ENCODE measurements around the gene USHBP1. TPM values are rescaled to one million over a fixed set of nuclear protein-coding genes. Genes with fewer than 3 reads are reported as not detected.

Gene USHBP1, protein sequence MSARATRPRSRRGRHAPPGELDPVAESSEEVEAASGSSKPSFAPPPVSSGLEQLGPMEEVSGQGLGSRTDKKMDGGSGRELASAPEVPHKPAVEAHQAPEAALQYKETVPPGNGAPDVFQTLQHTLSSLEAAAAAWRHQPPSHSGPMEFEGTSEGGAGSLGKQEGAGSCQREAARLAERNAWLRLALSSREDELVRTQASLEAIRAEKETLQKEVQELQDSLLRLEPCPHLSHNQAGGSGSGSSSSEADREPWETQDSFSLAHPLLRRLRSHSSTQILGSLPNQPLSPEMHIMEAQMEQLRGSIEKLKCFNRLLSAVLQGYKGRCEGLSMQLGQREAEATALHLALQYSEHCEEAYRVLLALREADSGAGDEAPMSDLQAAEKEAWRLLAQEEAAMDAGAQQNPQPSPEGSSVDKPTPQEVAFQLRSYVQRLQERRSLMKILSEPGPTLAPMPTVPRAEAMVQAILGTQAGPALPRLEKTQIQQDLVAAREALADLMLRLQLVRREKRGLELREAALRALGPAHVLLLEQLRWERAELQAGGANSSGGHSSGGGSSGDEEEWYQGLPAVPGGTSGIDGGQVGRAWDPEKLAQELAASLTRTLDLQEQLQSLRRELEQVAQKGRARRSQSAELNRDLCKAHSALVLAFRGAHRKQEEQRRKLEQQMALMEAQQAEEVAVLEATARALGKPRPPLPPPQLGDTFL
- 0.07 and 0.39 TPM in 2 replicates for total RNA-seq
- polyA plus RNA-seq, result 0.56 and 2.2 TPM in 2 replicates

DNA sequence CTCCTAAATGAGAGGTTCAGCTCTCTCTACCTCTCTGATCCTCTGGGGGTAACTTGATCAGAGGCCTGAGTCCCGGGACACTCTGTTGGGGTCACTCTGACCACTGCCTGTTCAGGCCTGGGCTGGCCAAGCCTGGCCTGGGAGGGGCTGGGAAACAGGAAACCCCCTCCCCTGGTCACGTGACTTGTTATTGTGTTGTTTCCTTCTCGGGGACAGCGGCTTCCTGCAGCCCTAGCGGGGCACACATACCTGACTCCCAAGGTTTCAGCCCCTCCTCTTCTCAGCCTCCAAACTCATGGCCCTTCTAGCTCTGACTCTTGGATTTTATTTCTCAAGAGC is at the start of gene USHBP1:
USHBP1 (minus strand) TSS at position 105 of the 339 bp plus-strand sequence. CDS start 446 bp downstream, outside the sequence.
- no peak within 1 kb of the TSS for H3K4me3 ChIP-seq
- H3K36me3 ChIP-seq, result no peaks in the 10 kb centered on the region
- TF ChIP-seq, protein P1, sequence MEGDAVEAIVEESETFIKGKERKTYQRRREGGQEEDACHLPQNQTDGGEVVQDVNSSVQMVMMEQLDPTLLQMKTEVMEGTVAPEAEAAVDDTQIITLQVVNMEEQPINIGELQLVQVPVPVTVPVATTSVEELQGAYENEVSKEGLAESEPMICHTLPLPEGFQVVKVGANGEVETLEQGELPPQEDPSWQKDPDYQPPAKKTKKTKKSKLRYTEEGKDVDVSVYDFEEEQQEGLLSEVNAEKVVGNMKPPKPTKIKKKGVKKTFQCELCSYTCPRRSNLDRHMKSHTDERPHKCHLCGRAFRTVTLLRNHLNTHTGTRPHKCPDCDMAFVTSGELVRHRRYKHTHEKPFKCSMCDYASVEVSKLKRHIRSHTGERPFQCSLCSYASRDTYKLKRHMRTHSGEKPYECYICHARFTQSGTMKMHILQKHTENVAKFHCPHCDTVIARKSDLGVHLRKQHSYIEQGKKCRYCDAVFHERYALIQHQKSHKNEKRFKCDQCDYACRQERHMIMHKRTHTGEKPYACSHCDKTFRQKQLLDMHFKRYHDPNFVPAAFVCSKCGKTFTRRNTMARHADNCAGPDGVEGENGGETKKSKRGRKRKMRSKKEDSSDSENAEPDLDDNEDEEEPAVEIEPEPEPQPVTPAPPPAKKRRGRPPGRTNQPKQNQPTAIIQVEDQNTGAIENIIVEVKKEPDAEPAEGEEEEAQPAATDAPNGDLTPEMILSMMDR (IDR thresholded peaks at IDR 0.05; ENCODE audit: low read depth, low read length), result no peak
- H3K9me3 ChIP-seq (ENCODE audit: low read depth), result no peaks in the 10 kb centered on the region
- no peak for DNase-seq (ENCODE audit: low read depth in 1 of 2, low spot score in 1 of 2)
- no peaks in the 10 kb centered on the region for H3K27me3 ChIP-seq
- peaks cover 3% of the 10 kb centered on the region for H3K4me1 ChIP-seq (ENCODE audit: low read depth)
- H3K27ac ChIP-seq, result no peak within 1 kb of the TSS

DNA sequence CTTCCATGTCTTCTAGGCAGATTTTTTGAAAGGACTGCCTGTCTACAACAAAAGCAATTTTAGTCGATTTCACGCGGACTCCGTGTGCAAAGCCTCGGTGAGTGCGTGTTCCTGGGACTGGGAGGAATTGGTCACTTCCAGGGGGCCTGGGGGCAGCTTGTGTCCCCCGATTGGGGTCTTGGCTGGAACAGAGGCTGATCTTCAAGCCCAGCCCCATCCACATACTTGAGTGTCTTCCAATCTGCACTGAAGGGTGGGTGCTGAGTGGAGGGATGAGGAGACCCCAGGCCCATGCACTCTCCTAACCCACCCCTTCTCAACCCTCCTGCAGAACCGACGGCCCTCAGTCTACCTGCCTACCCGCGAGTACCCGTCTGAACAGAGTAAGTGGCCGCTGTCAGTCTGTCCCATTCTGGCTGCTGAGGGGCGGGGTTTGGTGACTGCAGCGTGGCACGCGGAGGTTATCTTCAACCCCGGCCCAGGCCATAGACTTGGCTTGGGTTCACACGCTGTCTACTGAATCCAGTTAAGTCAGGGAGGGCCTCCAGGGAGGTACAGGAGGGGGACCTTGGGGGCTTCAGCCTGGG is 49.6 kb upstream of the USHBP1 start:
- peaks cover 9% of the 10 kb centered on the region for H3K36me3 ChIP-seq
- H3K4me1 ChIP-seq (ENCODE audit: low read depth), result peaks cover 5% of the 10 kb centered on the region
- H3K4me3 ChIP-seq, result no peak overlapping the region
- TF ChIP-seq, protein P1 (IDR thresholded peaks at IDR 0.05; ENCODE audit: low read depth, low read length), result no peak
- no peak for DNase-seq (ENCODE audit: low read depth in 1 of 2, low spot score in 1 of 2)
- H3K27ac ChIP-seq, result no peak overlapping the region
- H3K9me3 ChIP-seq (ENCODE audit: low read depth), result no peaks in the 10 kb centered on the region
- no peaks in the 10 kb centered on the region for H3K27me3 ChIP-seq

DNA sequence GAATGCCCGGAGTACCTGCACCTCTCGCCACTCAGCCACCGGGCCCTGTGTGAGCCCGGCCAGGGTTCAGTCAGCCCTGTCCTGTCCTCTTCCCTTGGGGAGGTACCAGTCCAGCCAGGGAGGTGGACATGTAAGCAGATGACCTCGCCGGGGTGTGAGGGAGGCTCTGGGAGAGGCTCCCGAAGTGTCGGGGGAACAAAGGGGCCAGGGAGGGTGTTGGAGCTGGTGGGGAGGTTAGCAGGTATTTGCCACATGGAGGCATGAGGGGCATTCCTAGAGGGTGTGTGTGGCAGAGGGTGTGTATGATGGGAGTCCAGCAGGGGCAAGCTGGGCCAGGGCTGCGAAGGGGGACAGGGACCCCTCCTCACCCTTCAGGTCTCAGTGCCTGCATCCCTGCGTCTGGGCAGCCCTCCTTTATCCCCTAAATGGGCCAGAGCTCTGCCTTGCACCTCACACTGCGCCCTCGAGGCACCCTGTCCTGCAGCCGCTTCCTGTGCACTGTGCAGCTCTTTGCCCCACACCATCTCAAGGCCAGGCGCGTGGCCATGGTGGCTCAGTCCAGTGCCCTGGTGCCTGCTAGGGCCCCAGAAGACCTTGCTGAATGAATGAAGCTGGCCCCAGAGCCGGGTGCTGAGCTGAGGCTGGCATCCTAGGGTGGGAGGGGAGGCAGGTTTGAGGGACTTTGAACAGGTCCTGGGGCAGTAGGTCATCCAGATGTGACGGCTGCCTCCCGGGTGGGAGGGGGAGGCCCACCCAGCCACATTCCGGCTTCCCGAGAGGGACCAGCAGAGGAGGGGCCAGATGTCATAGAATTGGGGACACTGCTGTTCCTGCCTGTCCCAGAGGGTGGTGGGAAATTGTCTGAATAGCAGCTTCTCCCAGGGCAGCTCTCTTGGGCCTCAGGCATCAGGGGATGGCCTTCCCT is 47.9 kb upstream of the USHBP1 start:
- no peak overlapping the region for H3K27ac ChIP-seq
- H3K36me3 ChIP-seq, result peaks cover 9% of the 10 kb centered on the region
- TF ChIP-seq, protein P1 (IDR thresholded peaks at IDR 0.05; ENCODE audit: low read depth, low read length), result no peak
- peaks cover 5% of the 10 kb centered on the region for H3K4me1 ChIP-seq (ENCODE audit: low read depth)
- H3K4me3 ChIP-seq, result no peak overlapping the region
- no peak for DNase-seq (ENCODE audit: low read depth in 1 of 2, low spot score in 1 of 2)
- H3K9me3 ChIP-seq (ENCODE audit: low read depth), result no peaks in the 10 kb centered on the region
- no peaks in the 10 kb centered on the region for H3K27me3 ChIP-seq

DNA sequence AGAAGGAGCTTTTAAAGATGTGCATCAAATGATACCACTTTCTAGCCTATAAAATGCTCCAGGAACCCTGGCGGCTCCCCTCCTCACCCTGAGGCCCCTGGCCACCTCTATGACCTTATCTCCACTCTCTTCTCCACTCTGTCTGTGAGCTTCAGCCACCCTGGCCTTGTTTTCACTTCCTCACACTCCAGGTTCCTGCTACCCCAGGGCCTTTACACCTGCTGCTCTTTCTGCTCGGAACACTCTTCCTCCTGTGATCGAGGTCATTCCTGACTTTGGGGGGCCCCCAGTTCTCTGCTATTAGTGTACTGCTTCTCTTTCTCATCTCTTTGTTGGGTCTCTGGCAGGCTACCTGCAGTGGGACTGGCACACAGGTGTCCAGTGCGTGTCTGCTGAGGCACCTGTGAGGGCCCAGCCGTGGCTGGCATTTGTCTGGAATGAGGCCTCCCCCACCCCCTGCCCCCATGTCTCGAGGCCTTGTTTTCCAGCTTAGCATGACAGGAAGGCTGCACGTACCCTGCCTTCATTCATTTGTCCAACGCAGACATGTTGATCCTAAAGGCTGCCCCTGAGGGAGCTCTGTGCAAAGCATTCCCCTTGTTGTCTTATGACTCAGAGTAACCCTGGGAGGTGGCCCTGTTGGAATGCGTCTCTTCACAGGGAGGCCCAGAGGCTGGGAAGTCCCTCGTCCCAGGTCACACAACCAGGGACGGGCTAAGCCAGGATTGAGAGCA is 47.1 kb upstream of the USHBP1 start:
- H3K4me1 ChIP-seq (ENCODE audit: low read depth), result peaks cover 5% of the 10 kb centered on the region
- H3K4me3 ChIP-seq, result no peak overlapping the region
- no peaks in the 10 kb centered on the region for H3K9me3 ChIP-seq (ENCODE audit: low read depth)
- H3K36me3 ChIP-seq, result peaks cover 9% of the 10 kb centered on the region
- TF ChIP-seq, protein P1 (IDR thresholded peaks at IDR 0.05; ENCODE audit: low read depth, low read length), result no peak
- H3K27me3 ChIP-seq, result no peaks in the 10 kb centered on the region
- H3K27ac ChIP-seq, result no peak overlapping the region
- peak in 1 of 2 donors; percentile 42 for DNase-seq (ENCODE audit: low read depth in 1 of 2, low spot score in 1 of 2)

Data from cardiac muscle cell (in vitro differentiated cells and primary cell).